ENCODE data around the gene ATG16L1.
A peak's percentile ranks its signal among the peaks of the same experiment; 100 is the strongest.

Gene ATG16L1

GRCh38 chr2:233251306-233252116, at the start of gene ATG16L1:
Gene ATG16L1, plus strand, starts transcription at chr2:233251673. Its CDS starts 155 bp downstream, at chr2:233251828.
- peak; percentile 96 for TF ChIP-seq CTCF (conservative IDR thresholded peaks at IDR 0.05)
- H3K27ac ChIP-seq = peak within 1 kb of the TSS; percentile 86

- no peak for TF ChIP-seq CTCF (conservative IDR thresholded peaks at IDR 0.05)
- no peak overlapping the region for H3K27ac ChIP-seq
Measured at GRCh38 chr2:233202531-233202944, 48.9 kb upstream of the ATG16L1 start.

GRCh38 chr2:233203060-233203459, 48.4 kb upstream of the ATG16L1 start:
- TF ChIP-seq CTCF (conservative IDR thresholded peaks at IDR 0.05) = no peak

GRCh38 chr2:233204286-233204936, 47.1 kb upstream of the ATG16L1 start:
- TF ChIP-seq CTCF (conservative IDR thresholded peaks at IDR 0.05) = no peak

More at GRCh38 chr2:233203060-233203459, 48.4 kb upstream of the ATG16L1 start:
- no peak overlapping the region for H3K27ac ChIP-seq

GRCh38 chr2:233208382-233209116, 42.9 kb upstream of the ATG16L1 start:
- no peak for TF ChIP-seq CTCF (conservative IDR thresholded peaks at IDR 0.05)
- no peak overlapping the region for H3K27ac ChIP-seq

More at GRCh38 chr2:233204286-233204936, 47.1 kb upstream of the ATG16L1 start:
- no peak overlapping the region for H3K27ac ChIP-seq

GRCh38 chr2:233209117-233209532, 42.3 kb upstream of the ATG16L1 start:
- TF ChIP-seq CTCF (conservative IDR thresholded peaks at IDR 0.05) = no peak
- H3K27ac ChIP-seq = no peak overlapping the region
